ENCODE data around the gene PABPN1L.
A peak's percentile ranks its signal among the peaks of the same experiment; 100 is the strongest.

Gene PABPN1L

DNA sequence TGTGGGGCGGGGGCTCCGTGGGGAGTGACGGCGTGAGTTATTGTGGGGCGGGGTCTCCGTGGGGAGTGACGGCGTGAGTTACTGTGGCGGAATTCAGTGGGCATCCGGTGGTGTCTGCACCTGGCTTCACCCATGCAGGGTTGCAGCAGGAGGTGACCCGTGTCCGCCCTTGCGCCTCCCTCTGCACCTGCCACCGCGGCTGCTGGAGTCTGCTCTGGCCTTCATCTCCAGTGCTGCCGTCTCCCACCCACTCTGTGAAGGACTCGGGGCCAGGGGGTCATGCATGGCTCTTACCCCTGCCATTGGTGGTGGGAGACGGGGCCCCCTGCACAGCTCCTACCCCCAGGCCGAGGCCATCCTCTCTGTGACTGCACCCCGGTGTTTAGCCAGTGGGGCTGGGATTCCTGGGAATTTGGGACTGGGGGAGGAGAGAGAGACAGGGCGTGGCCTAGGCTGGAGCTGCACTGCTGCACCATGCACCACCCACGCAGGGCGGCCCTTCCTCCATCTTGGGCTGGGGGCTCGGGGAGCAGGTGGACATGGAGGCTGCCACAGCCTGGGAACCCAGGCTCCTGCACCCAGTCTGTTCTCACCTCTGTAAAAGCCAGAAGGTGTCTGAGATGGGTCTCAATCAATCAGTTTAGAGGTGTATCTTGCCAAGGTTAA, 1.3 kb upstream of the PABPN1L start:
- DNase-seq = no peak

- no peak for DNase-seq
Measured at GRCh38 chr16:88865742-88866141, 718 bp downstream of the PABPN1L start.

DNA sequence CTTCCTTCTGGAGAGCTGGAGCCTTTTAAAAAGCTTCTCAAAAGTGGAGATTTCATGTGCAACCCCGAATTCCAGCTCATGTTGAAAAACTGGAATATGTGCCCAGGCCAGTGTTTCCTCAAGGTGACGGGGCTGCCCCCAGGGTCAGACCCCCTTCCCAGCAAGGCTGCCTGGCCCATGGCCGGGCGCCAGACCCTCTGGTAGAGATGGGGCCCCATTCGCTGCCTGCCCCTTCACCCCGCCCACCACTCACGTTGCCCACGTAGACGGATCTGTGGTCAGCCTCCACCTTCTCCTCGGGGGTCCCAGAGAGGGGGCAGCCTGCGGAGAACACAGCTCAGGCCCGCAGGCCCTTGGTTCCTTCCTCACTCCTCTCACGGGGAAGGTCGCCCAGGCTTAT, 1.1 kb downstream of the PABPN1L start:
- no peak for DNase-seq

DNA sequence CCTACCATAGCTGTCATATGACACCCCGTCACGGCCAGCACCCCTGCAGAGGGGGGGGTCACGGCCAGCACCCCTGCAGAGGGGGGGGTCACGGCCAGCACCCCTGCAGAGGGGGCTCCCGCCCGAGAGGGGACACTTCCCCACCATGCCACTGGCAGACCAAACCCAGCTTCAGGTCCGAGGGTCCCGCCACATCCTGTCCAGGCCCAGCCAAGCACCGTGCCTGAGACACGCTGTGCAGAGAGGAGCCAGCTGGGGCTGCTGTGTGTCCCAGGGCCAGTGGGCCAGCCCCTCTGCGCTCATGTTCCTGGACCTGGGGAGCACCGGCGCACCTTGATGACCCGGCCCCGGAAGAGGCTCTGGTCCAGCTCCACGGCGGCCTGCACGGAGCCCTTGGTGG, 1.9 kb downstream of the PABPN1L start:
- no peak for DNase-seq

- DNase-seq = no peak
Measured at GRCh38 chr16:88864099-88864498, 2.4 kb downstream of the PABPN1L start.

GRCh38 chr16:88863426-88863825, 3.0 kb downstream of the PABPN1L start:
- no peak for DNase-seq

GRCh38 chr16:88862968-88863367, 3.5 kb downstream of the PABPN1L start:
- no peak for DNase-seq

GRCh38 chr16:88861359-88861758, 5.1 kb downstream of the PABPN1L start:
- no peak for DNase-seq

DNA sequence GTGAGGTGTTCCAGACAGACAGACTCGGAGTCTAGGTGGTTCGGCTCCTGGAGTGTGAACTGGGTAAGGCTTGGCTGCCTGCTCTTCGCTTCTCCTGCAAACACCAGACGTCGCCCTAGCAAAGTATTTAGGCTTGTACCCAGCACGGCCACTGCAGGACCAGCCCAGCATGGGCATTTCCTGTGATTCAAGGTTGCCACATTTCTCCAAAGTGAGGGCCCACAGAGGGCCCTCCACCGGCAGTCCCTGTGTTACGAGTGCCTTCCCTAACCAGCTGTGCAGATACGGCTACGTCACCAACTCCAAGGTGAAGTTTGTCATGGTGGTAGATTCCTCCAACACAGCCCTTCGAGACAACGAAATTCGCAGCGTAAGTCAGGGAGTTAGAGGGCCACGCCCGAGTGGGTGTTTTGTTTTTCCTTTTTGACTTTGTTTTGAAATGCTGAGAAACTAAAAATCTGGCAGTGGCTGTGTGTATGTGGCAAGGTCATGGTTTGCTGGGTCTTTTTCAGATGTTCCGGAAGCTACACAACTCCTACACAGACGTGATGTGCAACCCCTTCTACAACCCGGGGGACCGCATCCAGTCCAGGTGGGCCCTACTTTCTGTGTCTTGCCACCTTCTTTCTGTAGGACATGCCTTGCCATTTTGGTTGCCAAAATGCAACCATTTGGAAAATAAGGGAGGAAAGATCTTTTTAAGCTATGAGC, 6.9 kb downstream of the PABPN1L start:
- no peak for DNase-seq

DNA sequence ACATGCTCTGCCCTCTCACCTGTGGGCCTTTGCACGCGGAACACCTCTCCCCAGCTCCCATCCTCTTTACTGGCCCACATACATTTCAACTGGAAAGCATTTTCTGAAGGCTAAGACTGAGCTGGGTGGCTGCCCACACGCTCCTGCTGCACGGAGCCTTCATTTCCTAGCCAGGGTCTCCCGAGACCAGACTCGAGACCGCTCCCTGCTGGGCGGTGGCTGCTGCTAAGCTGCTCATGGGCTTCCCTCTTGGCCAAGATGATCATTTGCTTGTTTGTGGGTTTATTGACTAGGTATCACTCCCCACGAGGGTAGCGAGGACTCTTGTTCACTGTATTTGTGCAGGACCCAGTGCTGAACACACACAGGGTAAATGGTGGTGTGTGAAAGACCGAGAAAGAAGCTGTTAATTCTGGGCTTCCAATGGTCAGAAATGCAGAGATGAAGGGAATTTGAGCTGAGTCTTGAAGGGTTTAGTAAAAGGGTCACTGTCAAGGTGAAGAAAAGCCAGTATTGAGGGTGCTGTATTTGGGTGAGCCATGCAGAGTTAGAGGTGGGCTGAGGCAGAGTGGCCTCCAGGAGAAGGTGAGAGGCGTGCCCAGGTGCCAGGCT, 8.6 kb downstream of the PABPN1L start:
- DNase-seq = peak; percentile 35 to 71

- DNase-seq = peak; percentile 94 to 98
Measured at GRCh38 chr16:88856828-88857727, 9.4 kb downstream of the PABPN1L start, which contains the start of the genes GALNS and TRAPPC2L. TSS of gene GALNS (minus strand) at chr16:88856947. CDS start at chr16:88856877, 70 bp downstream. TSS of gene TRAPPC2L (plus strand) at chr16:88857127. CDS start at chr16:88857151, 24 bp downstream.

DNA sequence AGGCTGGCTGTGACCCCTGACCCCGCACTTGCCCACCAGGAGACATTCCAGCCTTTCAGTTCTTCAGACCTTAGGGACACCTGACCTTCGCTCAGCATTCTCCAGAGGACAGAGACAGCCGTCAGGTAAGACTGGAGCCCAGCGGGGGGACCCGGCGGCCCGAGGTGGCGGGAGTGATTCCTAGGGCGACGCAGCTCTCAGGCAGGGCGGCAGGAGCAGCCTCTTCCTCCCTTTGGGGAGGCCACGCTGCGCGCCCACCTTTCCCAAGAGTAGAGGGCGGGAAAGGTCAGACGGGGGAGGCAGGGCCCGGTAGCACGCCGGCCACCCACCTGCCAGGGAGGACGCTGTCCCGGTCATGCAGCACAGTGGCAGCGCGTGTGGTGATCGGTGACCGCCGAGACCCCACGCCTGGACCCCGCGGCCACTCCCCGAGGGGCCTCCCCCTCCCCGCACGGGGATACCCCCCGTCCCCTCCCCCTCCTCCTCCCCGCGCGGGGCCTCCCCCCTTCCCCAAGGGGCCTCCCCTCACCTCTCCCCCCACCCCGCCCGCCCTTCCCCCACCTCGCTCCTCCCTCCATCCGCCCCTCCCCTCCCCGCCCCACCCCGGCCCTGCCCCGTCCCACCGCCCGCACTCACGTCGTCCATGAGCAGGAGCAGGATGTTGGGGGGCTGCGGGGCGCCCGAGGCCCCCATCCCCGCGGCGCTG, 10.2 kb downstream of the PABPN1L start:
- no peak for DNase-seq

- no peak for DNase-seq
Measured at GRCh38 chr16:88855736-88856121, 10.7 kb downstream of the PABPN1L start.

- DNase-seq = no peak
Measured at GRCh38 chr16:88855176-88855575, 11.3 kb downstream of the PABPN1L start.

DNA sequence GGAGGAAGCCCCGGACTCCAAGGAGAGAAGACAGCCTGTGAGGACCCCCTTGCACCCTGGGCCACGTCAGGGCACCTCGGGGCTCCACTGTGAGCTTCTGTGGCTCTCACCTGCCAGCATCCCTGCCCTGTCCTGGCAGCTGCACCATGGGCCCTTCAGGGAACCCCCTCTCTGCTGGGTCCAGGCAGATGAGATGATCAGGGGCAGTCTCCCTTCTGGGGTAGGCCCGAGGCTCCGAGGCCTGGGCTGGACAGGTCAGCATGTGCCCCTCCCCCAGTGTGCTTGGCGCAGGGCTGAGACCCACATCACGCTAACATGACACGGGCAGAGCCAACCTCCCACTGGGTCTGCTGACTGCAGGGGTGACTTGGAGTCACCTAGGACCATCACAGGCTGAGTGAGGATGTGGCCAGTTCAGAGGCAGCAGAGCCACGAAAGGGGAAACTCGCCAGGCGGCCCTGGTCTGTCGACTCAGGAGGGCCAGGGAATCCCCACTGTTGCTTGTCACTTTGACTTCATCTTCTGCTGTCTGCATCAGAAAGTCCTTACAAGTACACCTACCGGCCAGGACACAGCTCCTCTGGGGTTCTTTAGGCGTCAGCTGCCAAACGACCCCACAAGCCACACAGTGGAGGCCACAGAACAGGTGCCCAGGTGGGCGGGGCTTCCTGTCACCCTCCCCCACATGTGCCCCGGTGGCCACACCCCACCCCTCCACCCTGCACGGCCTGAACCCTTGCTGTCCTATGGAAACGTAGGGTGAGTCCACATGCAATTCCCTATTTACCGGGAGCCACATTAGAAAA, 12.0 kb downstream of the PABPN1L start:
- DNase-seq = no peak

DNA sequence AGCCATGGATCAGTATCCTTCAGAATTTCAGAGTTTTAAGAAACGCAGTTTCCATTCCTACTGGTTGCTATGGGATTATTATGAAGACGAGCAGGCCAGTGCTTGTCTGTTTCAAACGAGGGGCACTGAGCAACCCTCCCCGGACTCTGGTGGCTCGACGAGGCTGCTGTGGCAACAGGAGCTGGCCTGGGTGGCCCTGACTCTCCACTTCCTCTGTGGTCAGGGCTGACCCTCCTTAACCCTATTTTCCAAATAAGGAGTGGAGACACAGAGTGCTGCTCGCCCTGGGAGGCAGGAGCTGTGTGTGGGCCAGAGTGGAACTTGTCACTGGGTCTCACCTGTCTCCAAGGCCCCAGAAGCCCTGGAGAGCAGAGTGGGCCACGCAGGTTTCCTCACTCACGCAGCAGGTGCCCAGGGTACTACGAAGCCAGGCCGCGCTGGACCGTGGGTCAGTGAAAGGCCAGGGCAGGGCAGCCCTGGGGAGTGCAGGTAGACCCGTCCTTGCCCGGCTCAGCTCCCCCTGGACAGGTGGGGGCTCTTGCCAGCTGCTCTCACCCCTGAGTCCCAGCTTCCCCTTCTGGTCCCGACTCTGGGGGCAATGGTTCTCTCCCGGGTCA, 13.0 kb downstream of the PABPN1L start:
- DNase-seq = no peak

DNA sequence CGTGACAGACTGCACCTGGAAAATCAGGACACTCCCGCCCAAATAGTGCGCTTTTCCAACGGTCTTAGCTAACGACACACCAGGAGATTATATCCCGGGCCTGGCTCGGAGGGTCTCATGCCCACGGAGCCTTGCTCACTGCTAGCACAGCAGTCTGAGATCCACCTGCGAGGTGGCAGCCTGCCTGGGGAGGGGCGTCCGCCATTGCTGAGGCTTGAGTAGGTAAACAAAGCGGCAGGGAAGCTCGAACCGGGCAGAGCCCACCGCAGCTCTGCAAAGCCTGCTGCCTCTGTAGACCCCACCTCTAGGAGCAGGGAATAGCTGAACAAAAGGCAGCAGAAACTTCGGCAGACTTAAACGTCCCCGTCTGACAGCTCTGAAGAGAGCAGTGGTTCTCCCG, 14.8 kb downstream of the PABPN1L start:
- DNase-seq = no peak

DNA sequence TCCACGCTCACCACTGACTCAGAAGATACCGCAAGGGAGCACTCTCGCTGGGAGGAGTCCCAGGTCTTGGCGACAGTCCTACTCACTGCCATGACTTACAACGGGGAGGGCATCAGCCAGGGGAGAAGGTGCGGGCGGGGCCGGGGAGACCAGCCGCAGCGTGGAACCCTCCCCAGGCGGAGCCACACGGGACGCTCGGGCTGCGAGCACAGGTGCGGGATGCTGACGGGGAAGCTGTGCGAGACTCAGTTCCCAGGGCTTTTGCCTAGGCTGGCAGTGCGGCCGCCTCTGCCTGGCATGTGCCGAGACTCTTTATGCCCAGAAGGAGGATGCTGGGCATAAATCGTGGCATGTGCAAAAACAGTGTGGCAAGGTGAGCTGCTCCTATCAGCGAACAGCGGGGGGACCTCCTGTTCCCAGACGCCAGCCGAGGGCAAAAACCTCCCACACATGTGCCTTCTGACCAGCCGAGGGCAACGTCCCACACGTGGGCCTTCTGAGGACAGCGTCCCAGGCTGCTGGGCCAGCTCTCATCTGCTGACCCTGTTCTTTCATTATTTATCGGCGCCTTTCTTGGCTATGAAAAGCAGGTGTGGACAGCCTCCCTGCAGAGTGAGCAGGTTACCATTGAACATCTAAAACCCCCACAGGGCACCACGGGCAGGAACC, 15.8 kb downstream of the PABPN1L start:
- DNase-seq = no peak

DNA sequence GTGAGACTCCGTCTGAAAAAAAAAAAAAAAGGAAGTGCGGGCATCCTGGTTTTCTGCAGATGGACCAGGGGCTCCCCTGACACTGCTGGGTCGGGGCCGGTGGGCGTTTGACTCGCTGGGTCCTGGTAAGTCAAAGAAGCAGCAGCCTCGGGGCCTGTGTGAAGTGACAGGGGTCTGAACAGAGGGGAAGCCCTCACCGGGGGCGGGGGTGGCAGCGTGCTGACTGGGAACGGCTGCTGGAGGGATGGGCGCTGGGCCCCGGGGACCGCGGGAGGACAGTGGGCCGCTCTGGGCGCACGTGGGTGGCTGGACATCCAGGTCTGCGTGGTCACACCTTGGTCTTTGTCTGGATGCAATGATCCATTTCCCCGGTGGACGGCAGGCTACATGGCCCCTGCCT, 17.9 kb downstream of the PABPN1L start:
- no peak for DNase-seq

- DNase-seq = no peak
Measured at GRCh38 chr16:88847654-88848053, 18.8 kb downstream of the PABPN1L start.

Measured in hippocampal formation (tissue), 2 donors.